SK-N-SH (cell line): ENCODE data around the gene SUPT4H1. TPM values are rescaled to one million over a fixed set of nuclear protein-coding genes. Genes with fewer than 3 reads are reported as not detected.

Source experiments
- CTCF ChIA-PET: fragments of 300-600, 350-600 bp; formaldehyde crosslinking; extraction: SDS; loops from one replicate; lab custom pipeline; 2021; lab: Yijun Ruan, JAX
- POLR2A ChIA-PET: fragments of 350-600 bp; sonication (Branson Sonifier 250); formaldehyde crosslinking; extraction: SDS; loops from one replicate; lab custom pipeline; 2020; ENCODE audit warnings: antibody characterized with exemption, inconsistent platforms; lab: Yijun Ruan, JAX
- DNase-seq: peaks from one replicate; pipeline ENCODE4 v3.0.0; 2012
- H2AFZ ChIP-seq: fragments of 200-600 bp; sonication (generic); 2 replicates; pipeline ENCODE4 v1.8.1; 2016; ENCODE audit warnings: antibody characterized with exemption, mild to moderate bottlenecking, low read depth
- H3F3A ChIP-seq: fragments of 200-600 bp; sonication (generic); replicated peaks from 2 replicates; pipeline ENCODE3; 2016; ENCODE audit warnings: antibody characterized with exemption, mild to moderate bottlenecking; ENCODE audit not compliant: insufficient read depth
- H3K27ac ChIP-seq, 2 experiments: fragments of 200-500 bp in 1 of 2; fragments of 200-600 bp in 1 of 2; sonication (Bioruptor generic) in 1 of 2; sonication (generic), shearing (Covaris generic) in 1 of 2; 2 replicates each; pipeline versions ENCODE4 v1.5.1 to v1.6.1; 2014 to 2016; ENCODE audit warnings: low read depth in 2 of 2, inconsistent platforms in 1 of 2, low read length in 1 of 2, mild to moderate bottlenecking in 1 of 2, mixed read lengths in 1 of 2
- H3K27me3 ChIP-seq: fragments of 200-600 bp; sonication (generic), shearing (Covaris generic); 2 replicates; pipeline ENCODE4 v1.6.1; 2016; ENCODE audit warnings: mixed run types; ENCODE audit not compliant: insufficient read depth
- H3K36me3 ChIP-seq, 2 experiments: fragments of 200-500 bp in 1 of 2; fragments of 200-600 bp in 1 of 2; sonication (Bioruptor generic) in 1 of 2; sonication (generic) in 1 of 2; replicated peaks in 1 of 2; 2 replicates each; pipeline versions ENCODE3 to v1.5.1; 2014 to 2016; ENCODE audit warnings: low read length in 1 of 2, mild to moderate bottlenecking in 1 of 2; ENCODE audit not compliant: insufficient read depth in 2 of 2, control insufficient read depth in 1 of 2
- H3K4me1 ChIP-seq, 2 experiments: fragments of 200-500 bp in 1 of 2; fragments of 200-600 bp in 1 of 2; sonication (Bioruptor generic) in 1 of 2; sonication (generic), shearing (Covaris generic) in 1 of 2; 2 replicates each; pipeline versions ENCODE4 v1.5.1 to v1.6.1; 2014 to 2016; ENCODE audit warnings: low read depth in 1 of 2, low read length in 1 of 2, mixed run types in 1 of 2; ENCODE audit not compliant: insufficient read depth in 2 of 2, control insufficient read depth in 1 of 2
- H3K4me2 ChIP-seq: fragments of 200-600 bp; sonication (generic), shearing (Covaris generic); 2 replicates; pipeline ENCODE4 v1.6.1; 2017; ENCODE audit warnings: mixed run types
- H3K4me3 ChIP-seq, 2 experiments: fragments of 200-500 bp in 1 of 2; fragments of 200-600 bp in 1 of 2; sonication (Bioruptor generic) in 1 of 2; sonication (generic), shearing (Covaris generic) in 1 of 2; 2 replicates each; pipeline versions ENCODE4 v1.5.1 to v1.8.1; 2014 to 2016; ENCODE audit warnings: low read depth in 2 of 2, inconsistent platforms in 1 of 2, low read length in 1 of 2, mild to moderate bottlenecking in 1 of 2, mixed read lengths in 1 of 2, moderate library complexity in 1 of 2
- H3K79me2 ChIP-seq: fragments of 200-600 bp; sonication (generic); 2 replicates; pipeline ENCODE4 v1.8.1; 2017; ENCODE audit warnings: mild to moderate bottlenecking; ENCODE audit not compliant: insufficient read depth
- H3K9ac ChIP-seq: fragments of 200-600 bp; sonication (generic); 2 replicates; pipeline ENCODE4 v1.6.1; 2017; ENCODE audit warnings: mixed run types
- H3K9me2 ChIP-seq: fragments of 200-600 bp; sonication (generic); 2 replicates; pipeline ENCODE4 v1.6.1; 2017; ENCODE audit warnings: mixed run types
- H3K9me3 ChIP-seq: fragments of 200-600 bp; sonication (generic); 2 replicates; pipeline ENCODE4 v1.6.1; 2017; ENCODE audit warnings: mixed run types, mild to moderate bottlenecking, moderate library complexity
- H4K20me1 ChIP-seq: fragments of 200-600 bp; sonication (generic); 2 replicates; pipeline ENCODE4 v1.6.1; 2017; ENCODE audit warnings: mild to moderate bottlenecking, mixed run types; ENCODE audit not compliant: insufficient read depth
- ELF1 ChIP-seq: IDR thresholded peaks from 2 replicates; pipeline ENCODE4 v1.4.0; 2012
- EP300 ChIP-seq, 2 experiments: IDR thresholded peaks; 2 replicates each; pipeline versions ENCODE4 v1.4.0 to v1.6.1; 2012; ENCODE audit warnings: borderline replicate concordance in 1 of 2, low read depth in 1 of 2, low read length in 1 of 2
- FOXM1 ChIP-seq: IDR thresholded peaks from 2 replicates; pipeline ENCODE4 v1.4.0; 2012; ENCODE audit warnings: low read depth, mild to moderate bottlenecking
- GABPA ChIP-seq: IDR thresholded peaks from 2 replicates; pipeline ENCODE4 v1.4.0; 2012; ENCODE audit warnings: low read depth, mild to moderate bottlenecking
- GATA2 ChIP-seq: sonication (generic); formaldehyde crosslinking; IDR thresholded peaks from 2 replicates; pipeline ENCODE4 v1.5.0; 2020; ENCODE audit warnings: mild to moderate bottlenecking, missing genetic modification reagents
- IRF3 ChIP-seq: fragments of 150-350 bp; IDR thresholded peaks from 2 replicates; pipeline ENCODE4 v1.6.1; 2016; ENCODE audit warnings: mild to moderate bottlenecking, low read depth, low read length
- MEF2A ChIP-seq: IDR thresholded peaks from 2 replicates; pipeline ENCODE4 v1.4.0; 2012; ENCODE audit warnings: low read depth, borderline replicate concordance
- NFIC ChIP-seq: IDR thresholded peaks from 2 replicates; pipeline ENCODE4 v1.4.0; 2012; ENCODE audit warnings: borderline replicate concordance
- NRF1 ChIP-seq: IDR thresholded peaks from 2 replicates; pipeline ENCODE4 v1.6.1; 2012; ENCODE audit warnings: low read depth, mild to moderate bottlenecking, low read length
- PBX3 ChIP-seq: IDR thresholded peaks from 2 replicates; pipeline ENCODE4; 2012
- POLR2AphosphoS5 ChIP-seq: IDR thresholded peaks from 2 replicates; pipeline ENCODE4 v1.6.1; 2012; ENCODE audit warnings: low read depth, low read length
- RAD21 ChIP-seq: IDR thresholded peaks from 2 replicates; pipeline ENCODE4 v1.6.1; 2012; ENCODE audit warnings: mild to moderate bottlenecking, low read length
- RCOR1 ChIP-seq: fragments of 150-350 bp; IDR thresholded peaks from 2 replicates; pipeline ENCODE4 v1.6.1; 2017; ENCODE audit warnings: antibody characterized with exemption, low read length
- REST ChIP-seq: IDR thresholded peaks from 2 replicates; pipeline ENCODE4 v1.6.1; 2012; ENCODE audit warnings: mild to moderate bottlenecking, low read depth, low read length, moderate library complexity
- RXRA ChIP-seq: IDR thresholded peaks from 2 replicates; pipeline ENCODE4 v1.4.0; 2012; ENCODE audit warnings: low read depth, mild to moderate bottlenecking, borderline replicate concordance
- SIN3A ChIP-seq: IDR thresholded peaks from 2 replicates; pipeline ENCODE4 v1.6.1; 2012; ENCODE audit warnings: low read depth, mild to moderate bottlenecking, low read length, moderate library complexity, borderline replicate concordance
- SMC3 ChIP-seq: IDR thresholded peaks from 2 replicates; pipeline ENCODE4 v1.6.1; 2012; ENCODE audit warnings: low read depth, low read length, improper control_type of control experiment
- TEAD4 ChIP-seq: IDR thresholded peaks from 2 replicates; pipeline ENCODE4 v1.4.0; 2012; ENCODE audit warnings: mild to moderate bottlenecking, borderline replicate concordance; ENCODE audit not compliant: insufficient read depth
- ZBTB33 ChIP-seq: IDR thresholded peaks from 2 replicates; pipeline ENCODE4 v1.4.0; 2012; ENCODE audit warnings: low read depth, borderline replicate concordance
- WGBS: methylation state at CpG from one replicate; pipeline ENCODE4 v1.1.6; 2017; ENCODE audit warnings: low lambda C conversion rate; 5-methylcytosine and 5-hydroxymethylcytosine counted together
- polyA plus RNA-seq, 3 experiments: library from polyadenylated mRNA; depleted of rRNA; stranded (reverse); fragments of >200 nt; gene quantifications; 2 replicates each; pipeline ENCODE4 v1.2.3, GENCODE V29; 2012
- TF ChIP-seq, protein P1 (sequence below): fragments of 150-350 bp; IDR thresholded peaks from 2 replicates; pipeline ENCODE4 v1.6.1; 2017; ENCODE audit warnings: antibody characterized with exemption, low read length, low read depth, borderline replicate concordance

The SUPT4H1 gene
- polyA plus RNA-seq, 1 of the 3 experiments (the other 2 are of a cell fraction) = 165 TPM

DNA sequence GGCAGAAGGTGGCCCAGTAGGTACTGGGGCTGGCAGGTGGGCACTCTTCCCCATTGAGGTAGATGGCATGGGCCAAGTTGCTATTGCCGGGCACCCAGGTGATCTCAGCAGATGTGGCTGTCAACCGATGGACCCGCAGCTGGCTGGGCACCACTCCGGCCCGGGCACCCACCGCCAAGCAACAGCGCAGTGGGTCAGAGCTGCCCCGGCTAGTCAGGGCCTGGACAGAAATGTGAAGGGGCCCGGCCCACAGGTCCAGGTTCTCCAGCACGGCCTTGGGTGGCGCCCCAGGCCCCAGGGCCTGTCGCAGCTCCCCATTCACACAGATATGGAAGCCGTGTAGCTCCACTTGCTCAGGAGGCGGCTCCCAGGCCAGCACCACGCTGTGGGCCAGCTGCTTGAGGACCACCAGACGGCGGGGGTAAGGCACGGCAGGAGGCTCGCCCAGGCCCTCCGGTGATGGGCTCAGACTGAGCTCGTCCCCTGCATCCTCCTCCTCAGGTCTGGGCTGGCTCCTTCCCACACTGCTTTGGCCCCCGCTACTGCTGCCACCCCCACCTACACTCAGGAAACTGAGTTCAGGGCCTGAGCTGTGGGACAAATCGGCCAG, 39.9 kb downstream of the SUPT4H1 start:
- DNase-seq = peak; percentile 33
- 73% methylated on average over 15 of the region's 23 CpGs for WGBS

More for the DNA sequence above, 39.9 kb downstream of the SUPT4H1 start:
- no peaks in the 10 kb centered on the region for H3K36me3 ChIP-seq
- H3K79me2 ChIP-seq = no peaks in the 10 kb centered on the region
- no peaks in the 10 kb centered on the region for H3F3A ChIP-seq
- TF ChIP-seq FOXM1 = no peak
- TF ChIP-seq MEF2A = no peak
- no peak for TF ChIP-seq EP300 (IDR thresholded peaks at IDR 0.05; ENCODE audit: borderline replicate concordance in 1 of 2, low read depth in 1 of 2, low read length in 1 of 2)
- no peak for TF ChIP-seq REST
- TF ChIP-seq, protein P1, sequence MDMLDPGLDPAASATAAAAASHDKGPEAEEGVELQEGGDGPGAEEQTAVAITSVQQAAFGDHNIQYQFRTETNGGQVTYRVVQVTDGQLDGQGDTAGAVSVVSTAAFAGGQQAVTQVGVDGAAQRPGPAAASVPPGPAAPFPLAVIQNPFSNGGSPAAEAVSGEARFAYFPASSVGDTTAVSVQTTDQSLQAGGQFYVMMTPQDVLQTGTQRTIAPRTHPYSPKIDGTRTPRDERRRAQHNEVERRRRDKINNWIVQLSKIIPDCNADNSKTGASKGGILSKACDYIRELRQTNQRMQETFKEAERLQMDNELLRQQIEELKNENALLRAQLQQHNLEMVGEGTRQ = no peak
- TF ChIP-seq RXRA = no peak
- no peak for TF ChIP-seq TEAD4
- TF ChIP-seq RAD21 = no peak
- TF ChIP-seq ELF1 = no peak
- no peak for TF ChIP-seq NRF1
- no peak for TF ChIP-seq GABPA
- TF ChIP-seq SIN3A = no peak
- TF ChIP-seq POLR2AphosphoS5 = no peak
- TF ChIP-seq PBX3 = no peak
- no peak for TF ChIP-seq SMC3
- TF ChIP-seq NFIC = no peak
- TF ChIP-seq ZBTB33 = no peak
- no peak for TF ChIP-seq RCOR1
- TF ChIP-seq IRF3 = no peak
- no peak for TF ChIP-seq GATA2
- ChIA-PET CTCF (interaction anchor here (0.5 to 3.0 kb wide), 8 partner anchors 8 to 136 kb away, joined by 3 to 15 read pairs (median 4); partner anchors contain the start of gene RNF43), POLR2A (no interaction called here)
- H3K9me3 ChIP-seq = no peaks in the 10 kb centered on the region
- H3K4me1 ChIP-seq = no peaks in the 10 kb centered on the region
- H3K4me2 ChIP-seq = no peak overlapping the region
- no peaks in the 10 kb centered on the region for H4K20me1 ChIP-seq
- no peaks in the 10 kb centered on the region for H3K9me2 ChIP-seq
- H3K9ac ChIP-seq = no peak overlapping the region
- H3K27ac ChIP-seq = no peak overlapping the region
- no peak overlapping the region for H3K4me3 ChIP-seq
- H2AFZ ChIP-seq = no peak overlapping the region
- H3K27me3 ChIP-seq = no peaks in the 10 kb centered on the region
